Stimulated activated naive CD8-positive, alpha-beta T cell treated with anti-CD3 and anti-CD28 coated beads, Interleukin-15, Interleukin-2, amounts not matched to agents 100 U/mL and 50 U/mL, for 24 hours (primary cell): ENCODE results near the gene TSC22D2.
A peak's percentile ranks its signal among the peaks of the same experiment; 100 is the strongest.
"Not testable (repeated sequence)": the region's sequence is repeated elsewhere in the genome, so short reads cannot be mapped to it uniquely, and the experiment has no call there.

Experiments used
- ATAC-seq: fragments of 150-1000 bp; cut with Tn5 transposase; one replicate; pipeline ENCODE4 v1.10.0; 2021
- DNase-seq: peaks from one replicate; pipeline ENCODE4 v3.0.0; 2021

TSC22D2 gene

DNA sequence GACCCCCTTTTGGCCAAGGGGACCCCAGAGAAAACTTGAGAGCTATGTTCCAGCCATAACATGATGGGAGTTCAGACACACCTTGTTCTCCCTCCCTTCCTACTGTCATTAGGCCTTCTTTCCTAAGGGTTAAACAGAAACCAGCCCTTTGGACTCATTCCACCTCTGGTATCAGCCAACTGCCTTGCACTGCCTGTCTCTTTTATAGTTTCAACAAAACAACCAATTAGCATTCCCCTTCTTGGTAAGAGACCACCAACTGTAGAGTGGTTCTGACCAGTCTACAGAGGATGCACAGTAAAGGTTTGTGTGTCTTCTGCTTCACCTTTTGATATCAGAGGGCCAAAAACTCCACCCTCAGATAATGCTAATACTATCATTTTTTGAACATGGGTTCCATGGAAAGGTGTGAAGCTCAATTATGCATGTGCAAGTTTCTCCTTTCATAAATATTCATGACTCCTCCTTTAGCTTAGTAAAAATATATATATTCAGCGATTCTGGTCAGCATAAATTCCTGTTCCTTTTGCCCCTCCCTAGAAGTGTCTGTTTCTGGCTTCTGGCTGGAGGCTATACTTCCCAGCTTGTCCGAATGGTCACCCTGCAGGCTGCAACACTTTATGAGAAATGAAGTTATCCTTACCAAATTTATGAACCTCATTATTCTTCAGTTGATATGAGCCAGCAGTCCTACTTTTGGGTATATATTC lies 82.3 kb downstream of the TSC22D2 start:
- DNase-seq: no peak
- no peak for ATAC-seq

DNA sequence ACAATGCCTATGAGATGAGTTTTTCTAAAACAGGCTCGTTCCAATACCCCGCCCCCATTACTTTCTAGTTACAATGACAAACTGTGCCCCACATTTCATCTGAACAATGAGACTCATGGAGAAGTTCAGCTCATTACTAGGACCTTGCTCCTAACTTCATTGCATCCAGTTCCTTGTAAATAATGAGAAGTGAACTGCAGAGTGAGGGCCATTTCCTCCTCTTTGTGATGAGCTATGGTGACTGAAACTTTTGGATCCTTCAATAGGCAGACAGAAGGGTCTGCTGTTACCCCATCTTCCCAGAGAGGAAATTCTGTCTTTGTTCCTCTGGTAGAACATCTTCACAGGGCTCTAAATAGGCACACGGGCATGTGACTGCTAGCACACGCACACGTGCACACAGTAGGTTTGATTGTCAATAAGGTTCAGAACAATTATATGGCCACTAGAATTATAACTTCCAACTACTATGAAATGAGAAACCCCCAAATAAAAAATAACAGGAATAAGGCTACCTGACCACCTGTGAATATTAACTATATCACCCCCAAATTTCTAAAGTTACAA lies 86.4 kb downstream of the TSC22D2 start:
- no peak for DNase-seq
- ATAC-seq: no peak

DNA sequence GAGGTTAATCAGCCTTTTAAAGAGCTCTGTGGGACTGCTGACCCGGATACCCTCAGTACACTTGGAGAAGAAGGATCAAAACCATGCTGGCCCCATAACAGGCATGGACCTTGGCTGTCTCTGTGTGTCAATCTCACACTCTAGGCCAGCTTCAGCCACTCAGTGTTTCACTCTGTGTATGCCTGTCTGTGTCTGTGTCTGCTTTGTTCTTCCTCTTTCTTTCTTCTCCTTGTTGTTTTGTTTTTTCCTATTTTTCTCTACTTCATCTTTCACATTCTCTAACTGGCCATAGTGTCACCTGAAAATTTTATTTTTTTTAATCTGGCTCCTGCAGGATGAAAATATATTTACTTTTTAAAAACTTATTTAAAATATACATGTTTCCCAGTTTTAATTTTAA lies 87.1 kb downstream of the TSC22D2 start:
- DNase-seq (no peak), ATAC-seq (no peak)

DNA sequence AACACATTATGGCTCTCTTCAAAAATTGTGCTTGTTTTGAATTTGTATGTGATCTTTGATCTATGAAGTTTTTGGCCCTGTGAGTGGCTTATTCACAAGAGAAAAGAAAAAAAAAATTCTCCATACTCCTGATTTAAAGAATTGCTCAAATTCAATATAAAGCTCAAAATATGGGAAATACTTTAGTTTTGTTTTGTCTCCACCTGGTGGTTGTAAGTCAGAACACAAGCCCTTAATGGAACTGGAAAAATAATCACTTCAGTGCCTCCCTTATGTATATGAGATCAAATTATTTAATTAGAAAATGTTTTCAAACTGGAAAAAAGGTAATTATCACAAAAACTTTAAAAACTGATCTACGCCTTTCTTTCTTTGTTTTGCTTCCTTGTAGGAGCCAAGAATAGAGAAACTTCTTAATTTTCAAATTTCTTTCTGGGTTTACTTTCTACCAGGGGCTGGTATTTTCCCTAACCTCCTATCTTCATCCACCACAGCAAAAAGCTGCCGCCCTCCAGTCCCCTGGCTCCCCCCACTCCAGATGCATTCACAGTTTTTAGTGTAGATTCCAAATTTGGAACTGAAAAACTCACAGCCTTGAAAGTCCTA lies 87.6 kb downstream of the TSC22D2 start:
- ATAC-seq (no peak), DNase-seq (peak; percentile 7)

DNA sequence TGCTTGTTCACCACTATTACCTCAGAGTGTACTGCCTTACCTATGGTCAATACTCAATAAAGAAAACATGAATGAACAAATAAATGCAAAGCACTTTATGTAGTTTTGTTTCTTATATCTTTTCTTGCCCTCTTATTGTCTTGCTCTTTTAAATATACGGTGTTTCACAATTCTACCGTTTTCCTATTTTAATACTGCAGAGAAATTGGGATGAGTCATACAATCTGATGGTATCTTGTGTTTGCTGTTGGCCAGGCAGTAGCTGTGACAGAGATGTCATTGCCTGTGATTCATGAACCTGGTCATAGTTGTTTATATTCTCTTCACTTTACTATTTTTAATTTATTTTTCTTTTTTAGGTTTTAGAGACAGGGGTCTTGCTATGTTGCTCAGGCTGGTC lies 89.9 kb downstream of the TSC22D2 start:
- DNase-seq (no peak), ATAC-seq (no peak)

DNA sequence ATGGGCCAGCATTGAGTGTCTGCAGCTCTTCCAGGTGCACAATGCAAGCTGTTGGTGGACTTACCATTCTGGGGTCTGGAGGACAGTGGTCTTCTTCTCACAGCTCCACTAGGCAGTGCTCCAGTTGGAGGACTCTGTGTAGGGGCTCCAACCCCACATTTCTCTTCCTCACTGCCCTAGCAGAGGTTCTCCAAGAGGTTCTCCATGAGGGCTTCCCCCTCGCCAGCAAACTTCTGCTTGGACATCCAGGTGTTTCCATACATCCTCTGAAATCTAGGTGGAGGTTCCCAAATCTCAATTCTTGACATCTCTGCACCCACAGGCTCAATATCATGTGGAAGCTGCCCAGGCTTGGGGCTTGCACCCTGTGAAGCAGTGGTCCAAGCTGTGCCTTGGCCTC lies 92.9 kb downstream of the TSC22D2 start:
- ATAC-seq, DNase-seq: not testable (repeated sequence)

DNA sequence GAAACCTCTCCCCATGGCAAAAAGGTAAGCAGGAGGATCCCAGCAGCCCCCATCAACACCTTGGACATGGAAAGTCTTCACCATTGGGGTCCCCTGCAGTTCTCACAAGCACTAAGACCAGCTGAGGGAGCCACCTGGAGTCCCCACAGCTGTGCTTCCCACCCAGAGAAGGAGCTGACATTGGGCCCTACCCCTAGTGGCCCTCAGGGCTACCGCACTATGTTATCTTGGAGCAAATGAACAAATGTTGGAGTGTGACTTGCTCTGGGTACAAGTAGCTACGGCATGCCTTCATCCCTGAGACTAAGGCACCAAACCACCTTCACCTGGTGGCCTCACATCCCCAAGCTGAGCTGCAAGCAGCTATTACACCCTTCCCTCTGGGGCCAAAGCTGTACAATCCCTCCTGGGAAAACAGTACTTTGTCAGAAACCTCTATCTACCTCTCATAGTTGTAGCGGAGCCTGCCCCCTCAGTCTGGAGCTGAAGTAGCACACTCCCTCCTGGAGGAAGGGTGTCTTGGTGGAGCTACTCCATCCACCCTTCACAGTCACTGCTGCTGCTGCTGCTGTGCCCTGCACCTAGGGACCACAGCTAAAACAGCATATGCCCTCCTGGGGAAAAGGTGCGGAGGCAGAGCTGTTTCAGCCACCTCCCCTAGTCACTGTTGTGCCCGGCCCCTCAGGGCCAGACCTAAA lies 95.5 kb downstream of the TSC22D2 start:
- ATAC-seq: no peak

DNA sequence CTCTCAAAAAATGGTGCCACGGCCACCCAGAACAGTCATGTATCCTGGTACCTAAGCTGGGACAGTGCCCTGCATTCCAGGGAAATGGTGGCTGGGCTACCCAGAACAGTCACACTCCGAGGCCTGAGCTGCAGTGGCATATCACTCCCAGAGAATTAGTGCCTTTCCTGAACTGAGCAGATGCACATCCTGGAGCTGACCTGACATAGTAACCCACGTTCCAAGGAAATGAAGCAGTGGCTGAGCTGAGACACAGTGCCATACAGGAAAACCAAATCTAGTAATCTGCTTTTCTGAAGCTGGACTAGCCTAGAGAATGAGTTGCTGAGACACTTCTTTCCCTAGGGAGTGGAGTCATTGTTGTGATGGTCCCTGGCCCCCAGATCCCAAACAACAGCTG lies 96.4 kb downstream of the TSC22D2 start:
- ATAC-seq (no peak), DNase-seq (no peak)

More for the DNA sequence above, 95.5 kb downstream of the TSC22D2 start:
- DNase-seq: no peak

DNA sequence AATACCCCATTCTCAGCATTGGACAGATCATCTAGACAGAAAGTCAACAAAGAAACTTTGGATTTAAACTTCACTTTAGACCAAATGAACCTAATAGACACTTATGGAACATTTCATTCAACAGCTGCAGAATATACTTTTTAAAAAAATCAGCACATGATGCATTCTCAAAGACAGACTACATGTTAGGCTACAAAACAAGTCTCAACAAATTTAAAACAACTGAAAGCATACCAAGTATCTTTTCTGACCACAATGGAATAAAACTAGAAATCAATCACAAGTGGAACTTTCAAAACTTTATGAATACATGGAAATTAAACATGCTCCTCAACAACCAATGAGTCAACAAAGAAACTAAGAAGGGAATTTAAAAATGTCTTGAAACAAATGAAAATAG lies 100.3 kb downstream of the TSC22D2 start:
- ATAC-seq: no peak
- DNase-seq: no peak

DNA sequence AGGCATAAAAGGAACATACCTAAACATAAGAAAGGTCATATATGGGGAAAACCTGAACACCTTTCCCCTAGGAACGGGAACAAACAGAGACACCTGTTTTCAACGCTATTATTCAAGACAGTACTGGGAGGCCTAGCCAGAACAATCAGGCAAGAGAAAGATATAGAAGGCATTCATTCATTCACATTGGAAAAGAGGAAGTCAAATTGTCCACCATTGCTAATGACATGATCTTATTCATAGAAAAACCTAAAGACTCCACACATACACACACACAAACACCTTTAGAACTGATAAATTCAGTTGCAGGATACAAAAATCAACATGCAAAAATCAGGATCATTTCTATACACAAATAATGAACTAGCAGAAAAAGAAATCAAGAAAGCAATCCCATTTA lies 101.7 kb downstream of the TSC22D2 start:
- no peak for ATAC-seq
- DNase-seq: no peak

DNA sequence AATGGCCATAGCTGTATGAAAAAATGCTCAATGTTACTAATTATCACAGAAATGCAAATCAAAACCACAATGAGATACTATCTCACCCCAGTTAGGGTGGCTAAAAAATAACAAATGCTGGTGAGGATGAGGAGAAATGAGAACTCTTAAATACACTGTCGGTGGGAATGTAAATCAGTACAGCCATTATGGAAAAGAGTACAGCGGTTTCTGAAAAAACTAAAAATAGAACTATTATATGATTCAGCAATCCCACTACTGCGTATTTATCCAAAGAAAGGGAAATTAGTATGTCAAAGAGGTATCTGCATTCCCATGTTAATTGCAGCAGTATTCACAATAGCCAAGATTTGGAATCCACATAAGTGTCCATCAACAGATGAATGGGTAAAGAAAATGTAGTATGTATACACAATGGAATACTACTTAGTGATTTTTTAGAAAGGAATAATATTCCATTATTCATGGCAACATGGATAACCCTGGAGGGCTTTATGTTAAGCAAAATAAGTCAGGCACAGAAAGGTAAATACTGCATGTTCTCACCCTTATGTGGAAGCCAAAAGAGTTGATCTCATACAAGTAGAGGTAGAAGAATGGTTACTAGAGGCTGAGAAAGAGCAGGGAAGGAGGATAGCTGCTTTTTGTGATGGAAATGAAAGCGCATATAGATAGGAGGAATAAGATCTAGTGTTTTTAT lies 103.2 kb downstream of the TSC22D2 start:
- ATAC-seq (no peak), DNase-seq (no peak)

DNA sequence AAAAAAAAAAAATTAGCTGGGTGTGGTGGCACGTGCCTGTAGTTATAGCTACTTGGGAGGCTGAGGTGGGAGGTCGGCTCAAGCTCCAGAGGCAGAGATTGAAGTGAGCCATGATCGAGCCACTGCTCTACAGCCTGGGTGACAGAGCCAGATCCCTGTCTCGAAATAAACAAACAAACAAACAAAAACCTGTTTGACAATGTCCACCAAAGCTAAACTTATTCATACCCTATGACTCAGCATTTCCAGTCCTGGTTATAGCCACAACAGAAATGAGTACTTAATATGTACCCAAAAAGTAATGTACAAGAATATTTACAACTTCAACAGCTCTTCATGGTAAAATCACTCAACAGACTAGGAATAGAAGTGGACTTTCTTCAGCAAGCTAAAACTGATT lies 107.1 kb downstream of the TSC22D2 start:
- DNase-seq: no peak
- ATAC-seq: no peak
